Measurements from ENCODE around the gene DLG2. TPM values are rescaled to one million over a fixed set of nuclear protein-coding genes. Genes with fewer than 3 reads are reported as not detected.

Gene DLG2
- total and polyA plus RNA-seq, 4 donors, result 0.30 to 5.5 (median 0.68) TPM

GRCh38 chr11:85133636-85134035 is 493.5 kb downstream of the DLG2 start:
- peaks cover 0 to 11% (median 3%) of the 10 kb centered on the region in 4 donors for H3K4me1 ChIP-seq (ENCODE audit: control insufficient read depth in 4 of 4, insufficient read depth in 4 of 4, low read length in 3 of 4)
- no peak overlapping the region for H3K27ac ChIP-seq (ENCODE audit: low read depth in 1 of 2, low read length in 2 of 2)
- no peak for DNase-seq (ENCODE audit: low spot score)
- WGBS, result 62% methylated on average over 1 of the region's 1 CpG
- TF ChIP-seq HNF4A (conservative IDR thresholded peaks at IDR 0.05), result no peak
- no peak for TF ChIP-seq YY1 (IDR thresholded peaks at IDR 0.05)
- no peak for TF ChIP-seq FOXA1 (IDR thresholded peaks at IDR 0.05)
- TF ChIP-seq SP1 (IDR thresholded peaks at IDR 0.05), result no peak
- no peak for TF ChIP-seq EGR1 (IDR thresholded peaks at IDR 0.05; ENCODE audit: low read depth in 2 of 2)
- TF ChIP-seq ZBTB33 (IDR thresholded peaks at IDR 0.05), result no peak
- TF ChIP-seq RXRA (IDR thresholded peaks at IDR 0.05), result no peak
- TF ChIP-seq, protein P1, sequence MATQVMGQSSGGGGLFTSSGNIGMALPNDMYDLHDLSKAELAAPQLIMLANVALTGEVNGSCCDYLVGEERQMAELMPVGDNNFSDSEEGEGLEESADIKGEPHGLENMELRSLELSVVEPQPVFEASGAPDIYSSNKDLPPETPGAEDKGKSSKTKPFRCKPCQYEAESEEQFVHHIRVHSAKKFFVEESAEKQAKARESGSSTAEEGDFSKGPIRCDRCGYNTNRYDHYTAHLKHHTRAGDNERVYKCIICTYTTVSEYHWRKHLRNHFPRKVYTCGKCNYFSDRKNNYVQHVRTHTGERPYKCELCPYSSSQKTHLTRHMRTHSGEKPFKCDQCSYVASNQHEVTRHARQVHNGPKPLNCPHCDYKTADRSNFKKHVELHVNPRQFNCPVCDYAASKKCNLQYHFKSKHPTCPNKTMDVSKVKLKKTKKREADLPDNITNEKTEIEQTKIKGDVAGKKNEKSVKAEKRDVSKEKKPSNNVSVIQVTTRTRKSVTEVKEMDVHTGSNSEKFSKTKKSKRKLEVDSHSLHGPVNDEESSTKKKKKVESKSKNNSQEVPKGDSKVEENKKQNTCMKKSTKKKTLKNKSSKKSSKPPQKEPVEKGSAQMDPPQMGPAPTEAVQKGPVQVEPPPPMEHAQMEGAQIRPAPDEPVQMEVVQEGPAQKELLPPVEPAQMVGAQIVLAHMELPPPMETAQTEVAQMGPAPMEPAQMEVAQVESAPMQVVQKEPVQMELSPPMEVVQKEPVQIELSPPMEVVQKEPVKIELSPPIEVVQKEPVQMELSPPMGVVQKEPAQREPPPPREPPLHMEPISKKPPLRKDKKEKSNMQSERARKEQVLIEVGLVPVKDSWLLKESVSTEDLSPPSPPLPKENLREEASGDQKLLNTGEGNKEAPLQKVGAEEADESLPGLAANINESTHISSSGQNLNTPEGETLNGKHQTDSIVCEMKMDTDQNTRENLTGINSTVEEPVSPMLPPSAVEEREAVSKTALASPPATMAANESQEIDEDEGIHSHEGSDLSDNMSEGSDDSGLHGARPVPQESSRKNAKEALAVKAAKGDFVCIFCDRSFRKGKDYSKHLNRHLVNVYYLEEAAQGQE (IDR thresholded peaks at IDR 0.05), result no peak
- TF ChIP-seq TAF1 (conservative IDR thresholded peaks at IDR 0.05), result no peak
- no peak for TF ChIP-seq RAD21 (IDR thresholded peaks at IDR 0.05)
- TF ChIP-seq FOXA2 (IDR thresholded peaks at IDR 0.05), result no peak
- TF ChIP-seq, protein P2, sequence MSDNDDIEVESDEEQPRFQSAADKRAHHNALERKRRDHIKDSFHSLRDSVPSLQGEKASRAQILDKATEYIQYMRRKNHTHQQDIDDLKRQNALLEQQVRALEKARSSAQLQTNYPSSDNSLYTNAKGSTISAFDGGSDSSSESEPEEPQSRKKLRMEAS (IDR thresholded peaks at IDR 0.05), result no peak
- H3K9ac ChIP-seq (ENCODE audit: low read depth in 1 of 2, low read length in 2 of 2), result no peak overlapping the region
- H3K27me3 ChIP-seq (ENCODE audit: control insufficient read depth in 4 of 4, insufficient read depth in 4 of 4, low read length in 3 of 4), result no peaks in the 10 kb centered on the region
- H3K36me3 ChIP-seq (ENCODE audit: control insufficient read depth in 4 of 4, insufficient read depth in 3 of 4, low read depth in 1 of 4, low read length in 3 of 4), result no peaks in the 10 kb centered on the region
- H3K9me3 ChIP-seq (ENCODE audit: control insufficient read depth in 4 of 4, low read length in 3 of 4), result no peaks in the 10 kb centered on the region
- H3K4me3 ChIP-seq (ENCODE audit: low read depth in 1 of 3, low read length in 3 of 3), result no peak overlapping the region

DNA sequence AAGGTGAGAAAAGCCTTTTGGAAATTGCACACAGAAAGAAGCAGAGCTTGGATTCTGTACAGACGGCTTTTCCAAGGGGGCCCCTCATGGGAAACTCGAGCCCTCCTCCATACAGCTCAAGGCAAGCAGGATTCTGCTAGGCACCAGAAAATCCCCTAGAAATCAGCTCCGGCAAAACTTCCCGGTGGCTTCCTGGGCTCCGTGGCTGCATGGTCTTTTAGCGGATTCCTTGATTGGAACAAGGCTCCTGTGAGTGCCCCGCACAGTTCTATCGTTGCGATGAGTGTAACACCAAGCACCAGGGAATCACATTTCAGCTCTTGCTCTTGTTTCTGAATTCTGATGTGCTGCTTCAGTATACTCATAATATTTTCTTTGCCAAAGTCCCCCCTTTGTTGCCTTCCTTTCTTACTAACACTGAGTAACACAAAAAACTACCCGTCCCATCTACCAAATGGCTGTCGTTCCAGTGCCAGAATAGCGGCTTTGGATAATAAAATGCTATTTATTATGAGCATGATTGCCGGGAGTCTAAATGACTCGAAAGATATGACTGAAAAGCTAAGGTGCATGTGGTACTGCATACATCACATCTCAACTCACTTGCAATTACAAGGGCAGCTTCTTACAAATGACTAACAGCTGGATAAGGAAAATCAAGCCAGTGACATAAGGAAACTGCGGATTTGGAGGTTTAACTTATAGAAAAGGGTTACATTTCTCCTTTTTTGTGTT is 494.1 kb downstream of the DLG2 start:
- H3K27ac ChIP-seq (ENCODE audit: low read depth in 1 of 2, low read length in 2 of 2), result no peak overlapping the region
- H3K4me1 ChIP-seq (ENCODE audit: control insufficient read depth in 4 of 4, insufficient read depth in 4 of 4, low read length in 3 of 4), result peaks cover 0 to 6% (median 3%) of the 10 kb centered on the region in 4 donors
- no peak for DNase-seq (ENCODE audit: low spot score)
- H3K9me3 ChIP-seq (ENCODE audit: control insufficient read depth in 4 of 4, low read length in 3 of 4), result no peaks in the 10 kb centered on the region
- no peak overlapping the region for H3K9ac ChIP-seq (ENCODE audit: low read depth in 1 of 2, low read length in 2 of 2)
- WGBS, result 61% methylated on average over 15 of the region's 15 CpGs
- H3K27me3 ChIP-seq (ENCODE audit: control insufficient read depth in 4 of 4, insufficient read depth in 4 of 4, low read length in 3 of 4), result no peaks in the 10 kb centered on the region
- H3K4me3 ChIP-seq (ENCODE audit: low read depth in 1 of 3, low read length in 3 of 3), result no peak overlapping the region
- no peaks in the 10 kb centered on the region for H3K36me3 ChIP-seq (ENCODE audit: control insufficient read depth in 4 of 4, insufficient read depth in 3 of 4, low read depth in 1 of 4, low read length in 3 of 4)
- TF ChIP-seq EGR1 (IDR thresholded peaks at IDR 0.05; ENCODE audit: low read depth in 2 of 2), result no peak
- no peak for TF ChIP-seq FOXA1 (IDR thresholded peaks at IDR 0.05)
- no peak for TF ChIP-seq RXRA (IDR thresholded peaks at IDR 0.05)
- TF ChIP-seq FOXA2 (IDR thresholded peaks at IDR 0.05), result no peak
- TF ChIP-seq, protein P3, sequence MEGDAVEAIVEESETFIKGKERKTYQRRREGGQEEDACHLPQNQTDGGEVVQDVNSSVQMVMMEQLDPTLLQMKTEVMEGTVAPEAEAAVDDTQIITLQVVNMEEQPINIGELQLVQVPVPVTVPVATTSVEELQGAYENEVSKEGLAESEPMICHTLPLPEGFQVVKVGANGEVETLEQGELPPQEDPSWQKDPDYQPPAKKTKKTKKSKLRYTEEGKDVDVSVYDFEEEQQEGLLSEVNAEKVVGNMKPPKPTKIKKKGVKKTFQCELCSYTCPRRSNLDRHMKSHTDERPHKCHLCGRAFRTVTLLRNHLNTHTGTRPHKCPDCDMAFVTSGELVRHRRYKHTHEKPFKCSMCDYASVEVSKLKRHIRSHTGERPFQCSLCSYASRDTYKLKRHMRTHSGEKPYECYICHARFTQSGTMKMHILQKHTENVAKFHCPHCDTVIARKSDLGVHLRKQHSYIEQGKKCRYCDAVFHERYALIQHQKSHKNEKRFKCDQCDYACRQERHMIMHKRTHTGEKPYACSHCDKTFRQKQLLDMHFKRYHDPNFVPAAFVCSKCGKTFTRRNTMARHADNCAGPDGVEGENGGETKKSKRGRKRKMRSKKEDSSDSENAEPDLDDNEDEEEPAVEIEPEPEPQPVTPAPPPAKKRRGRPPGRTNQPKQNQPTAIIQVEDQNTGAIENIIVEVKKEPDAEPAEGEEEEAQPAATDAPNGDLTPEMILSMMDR (IDR thresholded peaks at IDR 0.05; ENCODE audit: low read depth, low read length, missing input control), result no peak
- no peak for TF ChIP-seq HNF4A (conservative IDR thresholded peaks at IDR 0.05)
- no peak for TF ChIP-seq YY1 (IDR thresholded peaks at IDR 0.05)
- TF ChIP-seq ZBTB33 (IDR thresholded peaks at IDR 0.05), result no peak
- no peak for TF ChIP-seq RAD21 (IDR thresholded peaks at IDR 0.05)
- TF ChIP-seq GABPA (IDR thresholded peaks at IDR 0.05 in 1 of 2, conservative IDR thresholded peaks at IDR 0.05 in 1 of 2), result no peak
- TF ChIP-seq SP1 (IDR thresholded peaks at IDR 0.05), result no peak
- TF ChIP-seq TAF1 (conservative IDR thresholded peaks at IDR 0.05), result no peak
- TF ChIP-seq HNF4G (IDR thresholded peaks at IDR 0.05), result no peak
- TF ChIP-seq, protein P1 (IDR thresholded peaks at IDR 0.05), result no peak
- no peak for TF ChIP-seq NR2F2 (IDR thresholded peaks at IDR 0.05)
- TF ChIP-seq, protein P2 (IDR thresholded peaks at IDR 0.05), result no peak
